Cardiac muscle cell (in vitro differentiated cells and primary cell): ENCODE data around the gene PBX4. TPM values are rescaled to one million over a fixed set of nuclear protein-coding genes. Genes with fewer than 3 reads are reported as not detected.
"Not testable (repeated sequence)": the region's sequence is repeated elsewhere in the genome, so short reads cannot be mapped to it uniquely, and the experiment has no call there.

Source experiments
- DNase-seq, 2 donors: peaks; one replicate each; pipeline versions ENCODE4 v3.0.0 to v3.0.0-alpha.2; 2010 to 2017; ENCODE audit warnings: low read depth in 1 of 2, low spot score in 1 of 2
- H3K27ac ChIP-seq: fragments of 200-600 bp; sonication (generic); 2 replicates; pipeline ENCODE4 v1.5.1; 2016
- H3K27me3 ChIP-seq: fragments of 200-600 bp; sonication (generic); 2 replicates; pipeline ENCODE4 v1.6.0; 2016; ENCODE audit warnings: control low read depth
- H3K36me3 ChIP-seq: fragments of 200-600 bp; sonication (generic); 2 replicates; pipeline ENCODE4 v1.5.1; 2016; ENCODE audit warnings: control low read depth
- H3K4me1 ChIP-seq: fragments of 200-600 bp; sonication (generic); 2 replicates; pipeline ENCODE4 v1.8.1; 2017; ENCODE audit warnings: low read depth, mild to moderate bottlenecking, mixed run types
- H3K4me3 ChIP-seq: fragments of 200-600 bp; sonication (generic); 2 replicates; pipeline ENCODE4 v1.5.1; 2016; ENCODE audit warnings: mild to moderate bottlenecking
- H3K9me3 ChIP-seq: fragments of 200-600 bp; sonication (generic); 2 replicates; pipeline ENCODE4 v1.5.1; 2017; ENCODE audit warnings: low read depth, mild to moderate bottlenecking, control low read depth
- CTCF ChIP-seq: IDR thresholded peaks from 2 replicates; pipeline ENCODE4 v1.5.1; 2012; ENCODE audit warnings: low read depth, mild to moderate bottlenecking, low read length
- polyA plus RNA-seq: library from polyadenylated mRNA; unstranded; fragments of >200 nt; fragmentation: Nextera tagmentation; extraction: Ambion mirVana; gene quantifications from 2 replicates; pipeline ENCODE4 v1.2.1, GENCODE V29; 2016
- total RNA-seq: library from RNA; depleted of rRNA; stranded (reverse); fragments of >200 nt; gene quantifications from 2 replicates; pipeline ENCODE4 v1.2.3, GENCODE V29; 2016

PBX4 gene
- total RNA-seq (6.7 and 11.8 TPM in 2 replicates), polyA plus RNA-seq (10.3 and 10.9 TPM in 2 replicates)

GRCh38 chr19:19618219-19619051, at the start of gene PBX4:
Gene PBX4 (minus strand): TSS chr19:19618687. CDS start chr19:19618629, 58 bp downstream.
- H3K4me3 ChIP-seq = peak within 1 kb of the TSS; percentile 35
- H3K27ac ChIP-seq = no peak within 1 kb of the TSS
- TF ChIP-seq CTCF = no peak
- no peaks in the 10 kb centered on the region for H3K27me3 ChIP-seq
- H3K4me1 ChIP-seq = peaks cover 4% of the 10 kb centered on the region
- DNase-seq = peak; percentile 94 to 98
- no peaks in the 10 kb centered on the region for H3K36me3 ChIP-seq
- H3K9me3 ChIP-seq = no peaks in the 10 kb centered on the region

GRCh38 chr19:19665420-19665948, 47.0 kb upstream of the PBX4 start:
- DNase-seq, H3K9me3 ChIP-seq, H3K27me3 ChIP-seq, H3K36me3 ChIP-seq, H3K4me1 ChIP-seq, H3K4me3 ChIP-seq, H3K27ac ChIP-seq: not testable (repeated sequence)

GRCh38 chr19:19663256-19664120, 45.0 kb upstream of the PBX4 start, which contains the start of gene ATP13A1:
Gene ATP13A1 (minus strand): TSS chr19:19663676. CDS start chr19:19663666, 10 bp downstream.
- peak; percentile 98 to 99 for DNase-seq
- H3K9me3 ChIP-seq = no peaks in the 10 kb centered on the region

GRCh38 chr19:19662871-19663255, 44.4 kb upstream of the PBX4 start:
- peaks cover 4% of the 10 kb centered on the region for H3K4me1 ChIP-seq
- no peaks in the 10 kb centered on the region for H3K9me3 ChIP-seq
- peaks cover 5% of the 10 kb centered on the region for H3K36me3 ChIP-seq
- no peak for TF ChIP-seq CTCF
- peak overlapping the region; percentile 96 for H3K4me3 ChIP-seq
- DNase-seq = peak in 1 of 2 donors; percentile 12
- H3K27ac ChIP-seq = peak overlapping the region; percentile 15
- no peaks in the 10 kb centered on the region for H3K27me3 ChIP-seq

More at GRCh38 chr19:19663256-19664120, 45.0 kb upstream of the PBX4 start, which contains the start of gene ATP13A1:
- TF ChIP-seq CTCF = no peak
- Histone ChIP-seq H3K27me3 (no peaks in the 10 kb centered on the region), H3K4me3 (peak within 1 kb of the TSS; percentile 96), H3K36me3 (peaks cover under 1% of the 10 kb centered on the region), H3K27ac (peak within 1 kb of the TSS; percentile 15), H3K4me1 (peaks cover 4% of the 10 kb centered on the region)

GRCh38 chr19:19662344-19662743, 43.9 kb upstream of the PBX4 start:
- no peak for TF ChIP-seq CTCF
- Histone ChIP-seq H3K27me3 (no peaks in the 10 kb centered on the region), H3K4me3 (peak overlapping the region; percentile 96), H3K9me3 (no peaks in the 10 kb centered on the region), H3K27ac (no peak overlapping the region), H3K4me1 (peaks cover 4% of the 10 kb centered on the region), H3K36me3 (peaks cover 9% of the 10 kb centered on the region)
- no peak for DNase-seq
